ENCODE results near the gene MSANTD2.

DNA sequence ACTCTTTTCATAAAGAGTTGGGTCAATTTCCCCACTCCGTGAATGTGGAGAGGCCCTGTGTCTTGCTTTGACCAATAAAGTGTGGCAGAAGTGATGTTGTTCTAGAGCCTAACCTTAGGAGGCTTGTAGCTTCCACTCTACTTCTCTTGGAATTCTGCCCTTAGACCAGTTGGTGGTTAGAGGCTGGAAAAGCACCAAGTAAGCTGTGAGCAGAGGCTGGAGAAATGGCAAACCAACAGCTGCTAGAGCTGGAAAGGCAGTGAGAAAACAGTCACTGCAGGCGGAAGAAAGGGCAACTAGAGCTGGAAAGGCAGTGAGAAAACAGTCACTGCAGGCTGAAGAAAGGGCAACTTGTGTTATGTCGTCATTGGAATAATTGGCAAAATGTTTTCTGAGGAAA, 29.8 kb upstream of the MSANTD2 start:
- TF ChIP-seq CTCF (IDR thresholded peaks at IDR 0.05; ENCODE audit: insufficient read depth, low read length, poor library complexity, severe bottlenecking) (no peak), EZH2phosphoT487 (conservative IDR thresholded peaks at IDR 0.05; ENCODE audit: low read length) (no peak)
